HepG2 (cell line): Measurements from ENCODE around the gene CPNE1. TPM values are rescaled to one million over a fixed set of nuclear protein-coding genes. Genes with fewer than 3 reads are reported as not detected.

Experiments
- ARID2 ChIP-seq: sonication (generic); formaldehyde crosslinking; IDR thresholded peaks from 2 replicates; pipeline ENCODE4 v1.8.1; 2022; ENCODE audit warnings: mild to moderate bottlenecking, missing genetic modification reagents, borderline replicate concordance
- ATRX ChIP-seq: sonication (generic); formaldehyde crosslinking; IDR thresholded peaks from 2 replicates; pipeline ENCODE4 v1.4.0; 2020; ENCODE audit warnings: missing genetic modification reagents, borderline replicate concordance
- DMTF1 ChIP-seq: sonication (generic); formaldehyde crosslinking; IDR thresholded peaks from 2 replicates; pipeline ENCODE4 v1.4.0; 2020; ENCODE audit warnings: mild to moderate bottlenecking, missing genetic modification reagents
- KIAA2018 ChIP-seq: sonication (generic); formaldehyde crosslinking; IDR thresholded peaks from 2 replicates; pipeline ENCODE4 v1.5.0; 2020; ENCODE audit warnings: mild to moderate bottlenecking, missing genetic modification reagents, borderline replicate concordance
- KMT2B ChIP-seq: IDR thresholded peaks from 2 replicates; pipeline ENCODE4 v1.6.1; 2016; ENCODE audit warnings: missing genetic modification reagents, missing compliant biosample characterization
- RAD51 ChIP-seq: fragments of 450-650 bp; IDR thresholded peaks from 2 replicates; pipeline ENCODE4 v1.6.1; 2016; ENCODE audit warnings: borderline replicate concordance
- SALL2 ChIP-seq: sonication (generic); formaldehyde crosslinking; IDR thresholded peaks from 2 replicates; pipeline ENCODE4 v1.8.1; 2023; ENCODE audit warnings: mild to moderate bottlenecking, missing genetic modification reagents, inconsistent platforms
- SAP130 ChIP-seq: IDR thresholded peaks from 2 replicates; pipeline ENCODE4 v1.6.1; 2016; ENCODE audit warnings: low read depth
- ZFP1 ChIP-seq: IDR thresholded peaks from 2 replicates; pipeline ENCODE4 v1.6.1; 2016
- ZFP90 ChIP-seq: sonication (generic); formaldehyde crosslinking; IDR thresholded peaks from 2 replicates; pipeline ENCODE4 v1.8.0; 2022; ENCODE audit warnings: missing genetic modification reagents, mild to moderate bottlenecking, inconsistent platforms, borderline replicate concordance
- ZNF333 ChIP-seq: sonication (generic); formaldehyde crosslinking; IDR thresholded peaks from 2 replicates; pipeline ENCODE4 v1.4.0; 2020; ENCODE audit warnings: mild to moderate bottlenecking, missing genetic modification reagents, borderline replicate concordance
- ZNF562 ChIP-seq: sonication (generic); formaldehyde crosslinking; IDR thresholded peaks from 2 replicates; pipeline ENCODE4 v1.8.0; 2022; ENCODE audit warnings: missing genetic modification reagents, borderline replicate concordance
- ZNF567 ChIP-seq: sonication (generic); formaldehyde crosslinking; IDR thresholded peaks from 2 replicates; pipeline ENCODE4 v1.8.1; 2023; ENCODE audit warnings: mild to moderate bottlenecking, missing genetic modification reagents, borderline replicate concordance
- ZNF598 ChIP-seq: sonication (generic); formaldehyde crosslinking; IDR thresholded peaks from 2 replicates; pipeline ENCODE4 v1.5.1; 2020; ENCODE audit warnings: mild to moderate bottlenecking, missing genetic modification reagents, borderline replicate concordance
- ZSCAN30 ChIP-seq: sonication (generic); formaldehyde crosslinking; IDR thresholded peaks from 2 replicates; pipeline ENCODE4 v1.5.0; 2020; ENCODE audit warnings: mild to moderate bottlenecking, missing genetic modification reagents
- polyA plus RNA-seq, 8 experiments: library from polyadenylated mRNA; depleted of rRNA in 3 of 8; stranded (reverse) in 7 of 8; unstranded in 1 of 8; fragments of >200 nt; fragmentation: Illumina TruSeq in 4 of 8; extraction: Trizol in 4 of 8; gene quantifications; 2 replicates each; pipeline versions ENCODE4 v1.2.1 to v1.2.3, GENCODE V29; 2011 to 2016; ENCODE audit warnings: low read depth in 4 of 8, missing spikeins in 1 of 8, mixed read lengths in 1 of 8; ENCODE audit not compliant: insufficient read depth in 1 of 8
- total RNA-seq, 5 experiments: library from RNA; depleted of rRNA; stranded (reverse); fragments of >200 nt; fragmentation: Illumina TruSeq; extraction: Trizol; gene quantifications; 2 replicates each; pipeline ENCODE4 v1.2.3, GENCODE V29; 2016; ENCODE audit warnings: low read depth in 1 of 5
- TF ChIP-seq, protein P1 (sequence below): sonication (generic); formaldehyde crosslinking; IDR thresholded peaks from 2 replicates; pipeline ENCODE4 v1.8.1; 2023; ENCODE audit warnings: missing genetic modification reagents, mild to moderate bottlenecking, borderline replicate concordance
- TF ChIP-seq, protein P2 (sequence below): sonication (generic); formaldehyde crosslinking; IDR thresholded peaks from 2 replicates; pipeline ENCODE4 v1.8.1; 2023; ENCODE audit warnings: missing genetic modification reagents, inconsistent platforms, borderline replicate concordance

Gene CPNE1
- total and polyA plus RNA-seq, 2 of the 13 experiments (the other 11 are each of a cell fraction or from before 2014, with no cell fraction given) = 408 to 431 TPM

DNA sequence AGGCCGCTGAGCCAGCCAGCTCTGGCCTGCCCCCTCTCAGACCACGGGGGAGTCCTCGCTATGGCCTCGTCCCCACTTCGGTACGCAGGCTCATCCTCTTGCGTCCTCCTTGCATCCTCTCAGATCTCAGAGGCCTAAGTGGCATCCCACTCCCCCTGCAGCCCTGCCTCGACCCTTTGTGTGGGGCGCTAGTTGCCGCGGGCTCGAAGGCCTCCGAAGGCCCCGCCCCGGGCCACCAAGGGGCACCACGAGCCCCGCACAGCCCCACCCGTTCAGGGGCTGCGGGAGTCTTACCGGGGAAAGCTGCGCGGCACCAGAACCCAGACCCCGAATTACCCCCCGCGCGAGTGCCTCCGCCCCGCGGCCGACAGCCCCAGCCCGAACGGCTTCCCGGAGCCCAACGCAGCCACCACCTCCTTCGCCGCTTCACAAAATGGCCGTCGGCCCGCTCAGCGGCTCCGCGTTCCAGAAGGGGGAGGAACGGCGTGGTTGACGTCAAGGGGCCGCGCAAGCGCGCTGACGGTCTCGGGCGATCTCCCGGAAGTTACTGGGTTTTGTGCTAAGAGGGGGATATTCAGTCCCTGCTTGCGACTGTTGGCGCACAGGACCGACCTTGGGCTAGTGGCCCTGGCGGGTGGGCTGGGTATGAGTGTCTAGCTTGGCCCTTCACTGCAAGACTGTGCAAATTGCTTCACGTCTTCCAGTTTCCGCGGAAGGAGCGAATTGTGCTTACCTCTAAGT, at the start of gene CPNE1, which contains the start of gene RBM12 (continued):
- TF ChIP-seq, protein P1, sequence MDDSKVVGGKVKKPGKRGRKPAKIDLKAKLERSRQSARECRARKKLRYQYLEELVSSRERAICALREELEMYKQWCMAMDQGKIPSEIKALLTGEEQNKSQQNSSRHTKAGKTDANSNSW (CRISPR knock-in tag) = peak; percentile 63
- TF ChIP-seq ZNF567 (CRISPR knock-in tag) = peak; percentile 94
- TF ChIP-seq DMTF1 = peak; percentile 70; the same call in 1 of the 2 replicates
- TF ChIP-seq ZNF333 (CRISPR knock-in tag) = 0 out of 2 replicates have a peak, but pooled peaks have one; percentile 79
- peak; percentile 93 for TF ChIP-seq KMT2B (CRISPR knock-in tag)
- TF ChIP-seq KIAA2018 = peak; percentile 99
- TF ChIP-seq ZNF562 (CRISPR knock-in tag) = no peak
- TF ChIP-seq ZSCAN30 = no peak
- TF ChIP-seq, protein P2, sequence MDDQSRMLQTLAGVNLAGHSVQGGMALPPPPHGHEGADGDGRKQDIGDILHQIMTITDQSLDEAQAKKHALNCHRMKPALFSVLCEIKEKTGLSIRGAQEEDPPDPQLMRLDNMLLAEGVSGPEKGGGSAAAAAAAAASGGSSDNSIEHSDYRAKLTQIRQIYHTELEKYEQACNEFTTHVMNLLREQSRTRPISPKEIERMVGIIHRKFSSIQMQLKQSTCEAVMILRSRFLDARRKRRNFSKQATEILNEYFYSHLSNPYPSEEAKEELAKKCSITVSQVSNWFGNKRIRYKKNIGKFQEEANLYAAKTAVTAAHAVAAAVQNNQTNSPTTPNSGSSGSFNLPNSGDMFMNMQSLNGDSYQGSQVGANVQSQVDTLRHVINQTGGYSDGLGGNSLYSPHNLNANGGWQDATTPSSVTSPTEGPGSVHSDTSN (CRISPR knock-in tag) = peak; percentile 37; the same call in 1 of the 2 replicates
- no peak for TF ChIP-seq RAD51
- peak; percentile 99 for TF ChIP-seq SAP130 (CRISPR knock-in tag)
- no peak for TF ChIP-seq ATRX
- TF ChIP-seq ZFP1 (CRISPR knock-in tag) = peak; percentile 97
- peak; percentile 97 for TF ChIP-seq SALL2 (CRISPR knock-in tag)
- TF ChIP-seq ZNF598 (CRISPR knock-in tag) = peak; percentile 100
- TF ChIP-seq ARID2 (CRISPR knock-in tag) = peak; percentile 90; the same call in 1 of the 2 replicates
- peak; percentile 96 for TF ChIP-seq ZFP90 (CRISPR knock-in tag)
